WTC11 (cell line): Measurements from ENCODE around the gene TANGO6. TPM values are rescaled to one million over a fixed set of nuclear protein-coding genes. Genes with fewer than 3 reads are reported as not detected.

ENCODE experiments used
- ATAC-seq: fragments of 200-7000 bp; cut with Tn5 transposase; 2 replicates; pipeline ENCODE4 v1.10.0; 2021; ENCODE audit warnings: mild to moderate bottlenecking, moderate library complexity
- CTCF ChIA-PET: fragments of 300-600 bp; sonication (Branson Sonifier 250); formaldehyde crosslinking; loops from one replicate; lab custom pipeline; 2021; ENCODE audit warnings: antibody characterized with exemption; lab: Charles Lee
- POLR2A ChIA-PET: fragments of 350-600 bp; sonication (Branson Sonifier 250); formaldehyde crosslinking; loops from one replicate; lab custom pipeline; 2021; ENCODE audit warnings: antibody characterized with exemption; lab: Charles Lee
- DNase-seq: peaks from one replicate; pipeline ENCODE4 v3.0.0; 2021; ENCODE audit warnings: low spot score
- H3K27ac Mint-ChIP-seq: 2 replicates; pipeline ENCODE4 v1.8.0; 2021; ENCODE audit warnings: mixed read lengths
- H3K27me3 Mint-ChIP-seq: 2 replicates; pipeline ENCODE4 v1.8.0; 2021; ENCODE audit warnings: low read depth, mild to moderate bottlenecking, moderate library complexity, mixed read lengths
- H3K36me3 Mint-ChIP-seq: 2 replicates; pipeline ENCODE4 v1.8.0; 2021; ENCODE audit warnings: mixed read lengths
- H3K4me1 Mint-ChIP-seq: 2 replicates; pipeline ENCODE4 v1.8.0; 2022; ENCODE audit warnings: mixed read lengths
- H3K4me3 Mint-ChIP-seq: 2 replicates; pipeline ENCODE4 v1.8.0; 2021; ENCODE audit warnings: mild to moderate bottlenecking, moderate library complexity, mixed read lengths
- H3K9me3 Mint-ChIP-seq: 2 replicates; pipeline ENCODE4 v1.8.0; 2021; ENCODE audit warnings: mixed read lengths
- CREM ChIP-seq: sonication (generic); formaldehyde crosslinking; IDR thresholded peaks from 2 replicates; pipeline ENCODE4 v1.8.1; 2022; ENCODE audit warnings: mild to moderate bottlenecking, missing genetic modification reagents, moderate library complexity
- ELF4 ChIP-seq: sonication (generic); formaldehyde crosslinking; IDR thresholded peaks from 2 replicates; pipeline ENCODE4 v1.8.1; 2022; ENCODE audit warnings: low read depth, mild to moderate bottlenecking, moderate library complexity, missing genetic modification reagents
- GRHL2 ChIP-seq: fragments of 250-450 bp; sonication (Bioruptor Pico); IDR thresholded peaks from 2 replicates; pipeline ENCODE4 v1.8.0; 2022; ENCODE audit warnings: mild to moderate bottlenecking, moderate library complexity; ENCODE audit not compliant: insufficient replicate concordance, severe bottlenecking
- GTF2I ChIP-seq: fragments of 250-450 bp; sonication (Bioruptor Pico); conservative IDR thresholded peaks from 2 replicates; pipeline ENCODE4 v1.4.0; 2021; ENCODE audit warnings: mild to moderate bottlenecking
- JUN ChIP-seq: sonication (generic); formaldehyde crosslinking; IDR thresholded peaks from 2 replicates; pipeline ENCODE4 v1.8.0; 2023; ENCODE audit warnings: mild to moderate bottlenecking, missing genetic modification reagents
- MYBL2 ChIP-seq: sonication (generic); formaldehyde crosslinking; IDR thresholded peaks from 2 replicates; pipeline ENCODE4 v1.8.1; 2023; ENCODE audit warnings: mild to moderate bottlenecking, moderate library complexity, missing genetic modification reagents
- NR3C1 ChIP-seq: sonication (generic); formaldehyde crosslinking; conservative IDR thresholded peaks from 2 replicates; pipeline ENCODE4 v1.8.1; 2023; ENCODE audit warnings: low read depth, mild to moderate bottlenecking, missing genetic modification reagents
- OVOL2 ChIP-seq: fragments of 250-450 bp; sonication (Bioruptor Pico); IDR thresholded peaks from 2 replicates; pipeline ENCODE4 v1.9.0; 2021; ENCODE audit warnings: mild to moderate bottlenecking, borderline replicate concordance
- TEAD1 ChIP-seq: sonication (generic); formaldehyde crosslinking; IDR thresholded peaks from 2 replicates; pipeline ENCODE4 v1.8.0; 2022; ENCODE audit warnings: mild to moderate bottlenecking, missing genetic modification reagents
- TEAD4 ChIP-seq: sonication (generic); formaldehyde crosslinking; IDR thresholded peaks from 2 replicates; pipeline ENCODE4 v1.8.0; 2022; ENCODE audit warnings: mild to moderate bottlenecking, missing genetic modification reagents
- ZBTB21 ChIP-seq: sonication (generic); formaldehyde crosslinking; IDR thresholded peaks from 2 replicates; pipeline ENCODE4 v1.8.1; 2023; ENCODE audit warnings: mild to moderate bottlenecking, missing genetic modification reagents, borderline replicate concordance
- ZNF232 ChIP-seq: sonication (generic); formaldehyde crosslinking; IDR thresholded peaks from 2 replicates; pipeline ENCODE4 v1.8.0; 2022; ENCODE audit warnings: mild to moderate bottlenecking, missing genetic modification reagents
- ZNF416 ChIP-seq: fragments of 250-450 bp; sonication (Bioruptor Pico); IDR thresholded peaks from 2 replicates; pipeline ENCODE4 v1.9.0; 2021; ENCODE audit warnings: mild to moderate bottlenecking, inconsistent platforms
- ZNF423 ChIP-seq: fragments of 250-450 bp; sonication (Bioruptor Pico); IDR thresholded peaks from 2 replicates; pipeline ENCODE4 v2.1.2; 2022; ENCODE audit warnings: mild to moderate bottlenecking, moderate library complexity
- total RNA-seq: library from RNA; stranded (reverse); gene quantifications from 3 replicates; pipeline ENCODE4 v1.2.3, GENCODE V29; 2021
- TF ChIP-seq, protein P1 (sequence below): sonication (generic); formaldehyde crosslinking; IDR thresholded peaks from 2 replicates; pipeline ENCODE4 v1.8.0; 2022; ENCODE audit warnings: mild to moderate bottlenecking, missing genetic modification reagents
- TF ChIP-seq, protein P2 (sequence below): fragments of 250-450 bp; sonication (Bioruptor Pico); conservative IDR thresholded peaks from 2 replicates; pipeline ENCODE4 v1.9.0; 2021; ENCODE audit warnings: mild to moderate bottlenecking
- TF ChIP-seq, protein P3 (sequence below): sonication (generic); formaldehyde crosslinking; IDR thresholded peaks from 2 replicates; pipeline ENCODE4 v1.8.1; 2023; ENCODE audit warnings: mild to moderate bottlenecking, missing genetic modification reagents, borderline replicate concordance
- TF ChIP-seq, protein P4 (sequence below): sonication (generic); formaldehyde crosslinking; IDR thresholded peaks from 2 replicates; pipeline ENCODE4 v1.8.0; 2022; ENCODE audit warnings: missing genetic modification reagents
- TF ChIP-seq, protein P5 (sequence below): sonication (generic); formaldehyde crosslinking; conservative IDR thresholded peaks from 2 replicates; pipeline ENCODE4 v1.8.1; 2023; ENCODE audit warnings: mild to moderate bottlenecking, low read depth, missing genetic modification reagents, moderate library complexity

The TANGO6 gene
- total RNA-seq, 1 experiment from 2014 or later, result 15.6 TPM

DNA sequence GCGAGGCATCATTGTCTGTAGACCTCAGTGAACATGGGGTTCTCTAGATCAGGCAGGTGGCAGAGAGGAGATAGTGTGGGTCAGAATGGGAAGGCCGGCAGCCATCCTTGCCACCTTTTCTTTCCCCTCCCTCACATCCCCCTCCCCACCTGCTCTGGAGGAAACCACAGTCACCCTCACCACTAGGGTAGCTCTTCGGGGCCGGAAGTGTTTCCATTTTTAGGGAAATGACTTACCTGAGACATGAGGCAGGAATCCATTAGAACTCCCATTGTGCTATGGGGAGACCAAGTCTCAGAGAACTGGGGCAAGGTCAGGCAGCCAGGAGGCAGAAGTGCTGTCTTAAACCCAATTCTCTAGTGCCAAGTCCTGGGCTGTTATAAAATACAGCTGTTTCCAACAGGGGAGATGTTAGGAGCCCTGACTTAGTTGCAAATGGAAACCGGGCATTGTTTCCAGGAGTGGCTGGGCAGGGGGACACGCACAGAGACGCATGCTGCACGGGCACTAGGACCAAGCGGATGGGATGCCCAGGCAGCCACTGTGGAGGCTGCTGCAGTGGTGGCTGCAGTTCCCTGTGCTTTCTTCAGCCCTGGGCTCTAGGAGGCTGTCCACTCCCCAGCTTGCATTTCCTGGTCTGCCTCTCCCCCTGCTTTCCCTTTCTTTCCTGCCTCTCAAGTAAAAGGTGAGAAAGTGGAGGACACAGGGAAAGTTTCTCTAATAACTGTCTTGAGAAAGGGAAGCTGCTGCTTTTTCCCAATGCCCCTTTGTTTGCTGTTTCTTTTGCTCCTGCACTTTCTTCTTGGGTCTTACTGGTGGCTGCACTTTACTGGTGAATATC lies 265.0 kb downstream of the TANGO6 start:
- Mint-ChIP-seq H3K36me3 (peaks cover 36% of the 10 kb centered on the region), H3K27me3 (peaks cover 6% of the 10 kb centered on the region; the same call in 1 of the 2 replicates), H3K27ac (peak overlapping the region; percentile 80), H3K9me3 (no peaks in the 10 kb centered on the region), H3K4me3 (peak overlapping the region; percentile 88), H3K4me1 (peaks cover 57% of the 10 kb centered on the region)
- ChIA-PET POLR2A (interaction anchor here (0.7 to 0.9 kb wide), 3 partner anchors 10 to 30 kb away, joined by 3 read pairs; no protein-coding TSS in a partner anchor), CTCF (interaction anchor here (0.9 to 1.9 kb wide), 12 partner anchors 10 to 206 kb away, joined by 3 to 9 read pairs (median 4); no protein-coding TSS in a partner anchor)
- DNase-seq, result peak; percentile 40
- ATAC-seq, result peak; percentile 12
- TF ChIP-seq ZBTB21 (CRISPR knock-in tag) (no peak), JUN (no peak), GRHL2 (no peak), TEAD1 (CRISPR knock-in tag) (peak; percentile 57; the same call in 1 of the 2 replicates), NR3C1 (CRISPR knock-in tag) (peak; percentile 63; the same call in 1 of the 2 replicates), OVOL2 (no peak), TEAD4 (CRISPR knock-in tag) (no peak), ZNF232 (CRISPR knock-in tag) (no peak), GTF2I (CRISPR knock-in tag) (no peak), ZNF423 (CRISPR knock-in tag) (no peak), CREM (CRISPR knock-in tag) (no peak), MYBL2 (CRISPR knock-in tag) (no peak), ZNF416 (CRISPR knock-in tag) (no peak), ELF4 (CRISPR knock-in tag) (no peak)
- TF ChIP-seq, protein P1, sequence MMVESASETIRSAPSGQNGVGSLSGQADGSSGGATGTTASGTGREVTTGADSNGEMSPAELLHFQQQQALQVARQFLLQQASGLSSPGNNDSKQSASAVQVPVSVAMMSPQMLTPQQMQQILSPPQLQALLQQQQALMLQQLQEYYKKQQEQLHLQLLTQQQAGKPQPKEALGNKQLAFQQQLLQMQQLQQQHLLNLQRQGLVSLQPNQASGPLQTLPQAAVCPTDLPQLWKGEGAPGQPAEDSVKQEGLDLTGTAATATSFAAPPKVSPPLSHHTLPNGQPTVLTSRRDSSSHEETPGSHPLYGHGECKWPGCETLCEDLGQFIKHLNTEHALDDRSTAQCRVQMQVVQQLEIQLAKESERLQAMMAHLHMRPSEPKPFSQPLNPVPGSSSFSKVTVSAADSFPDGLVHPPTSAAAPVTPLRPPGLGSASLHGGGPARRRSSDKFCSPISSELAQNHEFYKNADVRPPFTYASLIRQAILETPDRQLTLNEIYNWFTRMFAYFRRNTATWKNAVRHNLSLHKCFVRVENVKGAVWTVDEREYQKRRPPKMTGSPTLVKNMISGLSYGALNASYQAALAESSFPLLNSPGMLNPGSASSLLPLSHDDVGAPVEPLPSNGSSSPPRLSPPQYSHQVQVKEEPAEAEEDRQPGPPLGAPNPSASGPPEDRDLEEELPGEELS (CRISPR knock-in tag), result no peak
- TF ChIP-seq, protein P2, sequence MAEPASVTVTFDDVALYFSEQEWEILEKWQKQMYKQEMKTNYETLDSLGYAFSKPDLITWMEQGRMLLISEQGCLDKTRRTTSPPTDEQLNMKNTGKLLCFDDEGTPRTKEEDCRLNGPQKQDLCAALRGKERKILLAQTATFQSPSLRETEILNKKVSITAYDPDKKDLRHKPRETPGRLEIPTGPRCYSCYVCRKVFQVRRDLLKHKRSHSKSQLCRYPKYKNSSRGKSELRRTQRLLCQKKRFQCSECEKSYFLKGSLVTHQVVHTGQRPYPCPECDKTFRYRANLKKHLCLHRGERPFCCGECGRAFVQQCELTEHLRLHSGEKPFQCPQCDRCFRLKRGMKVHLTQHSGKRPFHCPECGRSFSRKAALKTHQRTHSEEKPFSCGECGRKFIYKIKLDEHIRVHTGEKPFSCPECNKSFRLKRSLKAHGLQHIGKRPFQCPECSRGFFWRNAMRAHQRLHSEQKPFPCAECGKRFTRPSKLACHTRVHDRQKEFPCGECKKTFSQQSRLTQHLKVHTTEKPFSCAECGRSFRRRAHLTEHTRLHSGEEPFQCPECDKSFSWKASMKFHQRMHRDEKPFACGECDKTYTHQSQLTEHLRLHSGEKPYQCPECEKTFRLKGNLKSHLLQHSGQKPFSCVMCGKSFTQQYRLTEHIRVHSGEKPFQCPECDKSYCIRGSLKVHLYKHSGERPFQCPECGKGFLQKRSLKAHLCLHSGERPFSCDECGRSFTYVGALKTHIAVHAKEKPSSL (CRISPR knock-in tag), result no peak
- TF ChIP-seq, protein P3, sequence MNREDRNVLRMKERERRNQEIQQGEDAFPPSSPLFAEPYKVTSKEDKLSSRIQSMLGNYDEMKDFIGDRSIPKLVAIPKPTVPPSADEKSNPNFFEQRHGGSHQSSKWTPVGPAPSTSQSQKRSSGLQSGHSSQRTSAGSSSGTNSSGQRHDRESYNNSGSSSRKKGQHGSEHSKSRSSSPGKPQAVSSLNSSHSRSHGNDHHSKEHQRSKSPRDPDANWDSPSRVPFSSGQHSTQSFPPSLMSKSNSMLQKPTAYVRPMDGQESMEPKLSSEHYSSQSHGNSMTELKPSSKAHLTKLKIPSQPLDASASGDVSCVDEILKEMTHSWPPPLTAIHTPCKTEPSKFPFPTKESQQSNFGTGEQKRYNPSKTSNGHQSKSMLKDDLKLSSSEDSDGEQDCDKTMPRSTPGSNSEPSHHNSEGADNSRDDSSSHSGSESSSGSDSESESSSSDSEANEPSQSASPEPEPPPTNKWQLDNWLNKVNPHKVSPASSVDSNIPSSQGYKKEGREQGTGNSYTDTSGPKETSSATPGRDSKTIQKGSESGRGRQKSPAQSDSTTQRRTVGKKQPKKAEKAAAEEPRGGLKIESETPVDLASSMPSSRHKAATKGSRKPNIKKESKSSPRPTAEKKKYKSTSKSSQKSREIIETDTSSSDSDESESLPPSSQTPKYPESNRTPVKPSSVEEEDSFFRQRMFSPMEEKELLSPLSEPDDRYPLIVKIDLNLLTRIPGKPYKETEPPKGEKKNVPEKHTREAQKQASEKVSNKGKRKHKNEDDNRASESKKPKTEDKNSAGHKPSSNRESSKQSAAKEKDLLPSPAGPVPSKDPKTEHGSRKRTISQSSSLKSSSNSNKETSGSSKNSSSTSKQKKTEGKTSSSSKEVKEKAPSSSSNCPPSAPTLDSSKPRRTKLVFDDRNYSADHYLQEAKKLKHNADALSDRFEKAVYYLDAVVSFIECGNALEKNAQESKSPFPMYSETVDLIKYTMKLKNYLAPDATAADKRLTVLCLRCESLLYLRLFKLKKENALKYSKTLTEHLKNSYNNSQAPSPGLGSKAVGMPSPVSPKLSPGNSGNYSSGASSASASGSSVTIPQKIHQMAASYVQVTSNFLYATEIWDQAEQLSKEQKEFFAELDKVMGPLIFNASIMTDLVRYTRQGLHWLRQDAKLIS (CRISPR knock-in tag), result no peak
- TF ChIP-seq, protein P4, sequence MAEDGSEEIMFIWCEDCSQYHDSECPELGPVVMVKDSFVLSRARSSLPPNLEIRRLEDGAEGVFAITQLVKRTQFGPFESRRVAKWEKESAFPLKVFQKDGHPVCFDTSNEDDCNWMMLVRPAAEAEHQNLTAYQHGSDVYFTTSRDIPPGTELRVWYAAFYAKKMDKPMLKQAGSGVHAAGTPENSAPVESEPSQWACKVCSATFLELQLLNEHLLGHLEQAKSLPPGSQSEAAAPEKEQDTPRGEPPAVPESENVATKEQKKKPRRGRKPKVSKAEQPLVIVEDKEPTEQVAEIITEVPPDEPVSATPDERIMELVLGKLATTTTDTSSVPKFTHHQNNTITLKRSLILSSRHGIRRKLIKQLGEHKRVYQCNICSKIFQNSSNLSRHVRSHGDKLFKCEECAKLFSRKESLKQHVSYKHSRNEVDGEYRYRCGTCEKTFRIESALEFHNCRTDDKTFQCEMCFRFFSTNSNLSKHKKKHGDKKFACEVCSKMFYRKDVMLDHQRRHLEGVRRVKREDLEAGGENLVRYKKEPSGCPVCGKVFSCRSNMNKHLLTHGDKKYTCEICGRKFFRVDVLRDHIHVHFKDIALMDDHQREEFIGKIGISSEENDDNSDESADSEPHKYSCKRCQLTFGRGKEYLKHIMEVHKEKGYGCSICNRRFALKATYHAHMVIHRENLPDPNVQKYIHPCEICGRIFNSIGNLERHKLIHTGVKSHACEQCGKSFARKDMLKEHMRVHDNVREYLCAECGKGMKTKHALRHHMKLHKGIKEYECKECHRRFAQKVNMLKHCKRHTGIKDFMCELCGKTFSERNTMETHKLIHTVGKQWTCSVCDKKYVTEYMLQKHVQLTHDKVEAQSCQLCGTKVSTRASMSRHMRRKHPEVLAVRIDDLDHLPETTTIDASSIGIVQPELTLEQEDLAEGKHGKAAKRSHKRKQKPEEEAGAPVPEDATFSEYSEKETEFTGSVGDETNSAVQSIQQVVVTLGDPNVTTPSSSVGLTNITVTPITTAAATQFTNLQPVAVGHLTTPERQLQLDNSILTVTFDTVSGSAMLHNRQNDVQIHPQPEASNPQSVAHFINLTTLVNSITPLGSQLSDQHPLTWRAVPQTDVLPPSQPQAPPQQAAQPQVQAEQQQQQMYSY, result no peak
- TF ChIP-seq, protein P5, sequence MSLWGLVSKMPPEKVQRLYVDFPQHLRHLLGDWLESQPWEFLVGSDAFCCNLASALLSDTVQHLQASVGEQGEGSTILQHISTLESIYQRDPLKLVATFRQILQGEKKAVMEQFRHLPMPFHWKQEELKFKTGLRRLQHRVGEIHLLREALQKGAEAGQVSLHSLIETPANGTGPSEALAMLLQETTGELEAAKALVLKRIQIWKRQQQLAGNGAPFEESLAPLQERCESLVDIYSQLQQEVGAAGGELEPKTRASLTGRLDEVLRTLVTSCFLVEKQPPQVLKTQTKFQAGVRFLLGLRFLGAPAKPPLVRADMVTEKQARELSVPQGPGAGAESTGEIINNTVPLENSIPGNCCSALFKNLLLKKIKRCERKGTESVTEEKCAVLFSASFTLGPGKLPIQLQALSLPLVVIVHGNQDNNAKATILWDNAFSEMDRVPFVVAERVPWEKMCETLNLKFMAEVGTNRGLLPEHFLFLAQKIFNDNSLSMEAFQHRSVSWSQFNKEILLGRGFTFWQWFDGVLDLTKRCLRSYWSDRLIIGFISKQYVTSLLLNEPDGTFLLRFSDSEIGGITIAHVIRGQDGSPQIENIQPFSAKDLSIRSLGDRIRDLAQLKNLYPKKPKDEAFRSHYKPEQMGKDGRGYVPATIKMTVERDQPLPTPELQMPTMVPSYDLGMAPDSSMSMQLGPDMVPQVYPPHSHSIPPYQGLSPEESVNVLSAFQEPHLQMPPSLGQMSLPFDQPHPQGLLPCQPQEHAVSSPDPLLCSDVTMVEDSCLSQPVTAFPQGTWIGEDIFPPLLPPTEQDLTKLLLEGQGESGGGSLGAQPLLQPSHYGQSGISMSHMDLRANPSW, result peak; percentile 14; the same call in 1 of the 2 replicates
